GM12878 (cell line): Measurements from ENCODE around the gene ZER1. TPM values are rescaled to one million over a fixed set of nuclear protein-coding genes. Genes with fewer than 3 reads are reported as not detected.
A peak's percentile ranks its signal among the peaks of the same experiment; 100 is the strongest.

Experiments used
- BACH1 ChIP-seq: fragments of 450-650 bp; IDR thresholded peaks from 2 replicates; pipeline ENCODE4 v1.6.1; 2017; ENCODE audit warnings: mild to moderate bottlenecking, borderline replicate concordance
- CHD4 ChIP-seq: fragments of 200-600 bp; sonication (generic); IDR thresholded peaks from 2 replicates; pipeline ENCODE4 v1.6.1; 2016; ENCODE audit warnings: mild to moderate bottlenecking
- DPF2 ChIP-seq: fragments of 450-650 bp; IDR thresholded peaks from 2 replicates; pipeline ENCODE4 v1.6.1; 2017; ENCODE audit warnings: mild to moderate bottlenecking
- FOXM1 ChIP-seq: IDR thresholded peaks from 2 replicates; pipeline ENCODE4 v1.6.1; 2012; ENCODE audit warnings: low read depth, mild to moderate bottlenecking, inconsistent platforms, low read length, moderate library complexity
- GABPA ChIP-seq: IDR thresholded peaks from 2 replicates; pipeline ENCODE4 v1.6.1; 2014; ENCODE audit warnings: antibody characterized with exemption, low read depth, mild to moderate bottlenecking, inconsistent platforms
- IKZF2 ChIP-seq, 2 experiments: fragments of 450-650 bp; IDR thresholded peaks; 2 replicates each; pipeline ENCODE4 v1.6.1; 2017; ENCODE audit warnings: mild to moderate bottlenecking in 2 of 2, moderate library complexity in 2 of 2
- KDM1A ChIP-seq: fragments of 200-600 bp; sonication (generic); IDR thresholded peaks from 2 replicates; pipeline ENCODE4 v1.6.1; 2016; ENCODE audit warnings: borderline replicate concordance
- MYB ChIP-seq: fragments of 150-350 bp; IDR thresholded peaks from 2 replicates; pipeline ENCODE4 v1.6.1; 2014; ENCODE audit warnings: mild to moderate bottlenecking, low read depth, low read length, borderline replicate concordance
- PAX5 ChIP-seq: IDR thresholded peaks from 2 replicates; pipeline ENCODE4 v1.6.1; 2011; ENCODE audit warnings: low read depth, low read length, borderline replicate concordance
- RB1 ChIP-seq: fragments of 450-650 bp; formaldehyde crosslinking; IDR thresholded peaks from 2 replicates; pipeline ENCODE4 v1.6.1; 2017; ENCODE audit warnings: mild to moderate bottlenecking, borderline replicate concordance
- RCOR1 ChIP-seq: conservative IDR thresholded peaks from 2 replicates; pipeline ENCODE4 v1.6.1; 2012; ENCODE audit warnings: low read depth, low read length, improper control_type of control experiment
- RFX5 ChIP-seq: IDR thresholded peaks from 2 replicates; pipeline ENCODE4 v1.6.1; 2011; ENCODE audit warnings: low read depth, low read length, improper control_type of control experiment
- SIX5 ChIP-seq: IDR thresholded peaks from 2 replicates; pipeline ENCODE4 v1.6.1; 2011; ENCODE audit warnings: mild to moderate bottlenecking, low read depth, low read length, moderate library complexity; ENCODE audit not compliant: severe bottlenecking
- ZZZ3 ChIP-seq: IDR thresholded peaks from 2 replicates; pipeline ENCODE4 v1.6.1; 2011; ENCODE audit warnings: low read depth; ENCODE audit not compliant: control insufficient read depth, insufficient read length
- polyA plus RNA-seq, 11 experiments: library from polyadenylated mRNA; depleted of rRNA in 4 of 11; unstranded in 6 of 11; stranded (reverse) in 5 of 11; fragments of >200 nt; fragmentation: Nextera tagmentation in 4 of 11; fragmentation: Illumina TruSeq in 1 of 11; extraction: Ambion mirVana in 4 of 11; extraction: Trizol in 1 of 11; gene quantifications; 1 replicate in 1 of 11; 2 replicates in 10 of 11; pipeline versions ENCODE4 v1.2.1 to v1.2.3, GENCODE V29; 2011 to 2016; ENCODE audit warnings: inconsistent platforms in 2 of 11, missing spikeins in 2 of 11, low read depth in 1 of 11
- total RNA-seq, 4 experiments: library from RNA; depleted of rRNA in 3 of 4; stranded (reverse); fragments of >200 nt in 3 of 4; fragmentation: Illumina TruSeq in 1 of 4; extraction: Trizol in 1 of 4; gene quantifications; 2 replicates each; pipeline versions ENCODE4 v1.2.1 to v1.2.3, GENCODE V29; 2013 to 2021
- TF ChIP-seq, protein P1 (sequence below): fragments of 450-650 bp; IDR thresholded peaks from 2 replicates; pipeline ENCODE4 v1.6.1; 2017; ENCODE audit warnings: borderline replicate concordance
- TF ChIP-seq, protein P2 (sequence below): IDR thresholded peaks from 2 replicates; pipeline ENCODE4 v1.6.1; 2011; ENCODE audit warnings: borderline replicate concordance, low read depth, mild to moderate bottlenecking, moderate library complexity, low read length; ENCODE audit not compliant: insufficient read depth, poor library complexity, severe bottlenecking
- TF ChIP-seq, protein P3 (sequence below): fragments of 450-650 bp; IDR thresholded peaks from 2 replicates; pipeline ENCODE4 v1.6.1; 2016; ENCODE audit warnings: mild to moderate bottlenecking
- TF ChIP-seq, protein P4 (sequence below): fragments of 450-650 bp; IDR thresholded peaks from 2 replicates; pipeline ENCODE4 v1.6.1; 2014; ENCODE audit warnings: mild to moderate bottlenecking

Gene ZER1
- total and polyA plus RNA-seq, 10 of the 15 experiments (the other 5 are each of a cell fraction or from before 2014, with no cell fraction given), result 0.32 to 16.9 (median 7.9) TPM

DNA sequence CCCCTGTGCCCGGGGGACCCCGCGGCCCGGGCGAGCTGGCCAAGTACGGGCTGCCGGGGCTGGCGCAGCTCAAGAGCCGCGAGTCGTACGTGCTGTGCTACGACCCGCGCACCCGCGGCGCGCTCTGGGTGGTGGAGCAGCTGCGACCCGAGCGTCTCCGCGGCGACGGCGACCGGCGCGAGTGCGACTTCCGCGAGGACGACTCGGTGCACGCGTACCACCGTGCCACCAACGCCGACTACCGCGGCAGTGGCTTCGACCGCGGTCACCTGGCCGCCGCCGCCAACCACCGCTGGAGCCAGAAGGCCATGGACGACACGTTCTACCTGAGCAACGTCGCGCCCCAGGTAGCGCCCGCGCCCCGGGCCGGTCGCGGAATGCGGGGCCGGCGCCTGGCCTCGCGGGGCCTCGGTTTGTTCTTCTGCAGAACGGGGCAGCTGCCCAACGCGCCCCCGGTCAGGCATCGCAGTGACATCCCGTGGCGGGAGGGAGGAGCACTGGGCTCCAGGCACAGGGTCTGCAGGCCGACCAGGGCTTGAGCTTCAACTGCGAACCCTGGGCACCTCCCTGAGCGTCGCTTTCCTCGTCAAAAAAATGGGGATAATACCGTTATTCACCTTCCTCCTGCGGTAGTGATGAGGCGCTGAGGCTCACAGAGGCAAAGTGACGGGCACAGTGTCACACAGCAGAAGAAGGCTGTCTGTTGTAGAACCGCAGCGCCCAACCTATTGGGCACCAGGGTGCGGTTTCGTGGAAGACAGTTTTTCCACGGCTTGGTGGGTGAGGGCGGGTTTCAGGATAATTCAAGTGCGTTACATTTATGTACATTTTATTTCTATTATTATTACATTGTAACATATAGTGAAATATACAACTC lies 47.4 kb upstream of the ZER1 start (continued):
- TF ChIP-seq DPF2, result 0 out of 2 replicates have a peak, but pooled peaks have one; percentile 45
- no peak for TF ChIP-seq GABPA
- TF ChIP-seq, protein P1, sequence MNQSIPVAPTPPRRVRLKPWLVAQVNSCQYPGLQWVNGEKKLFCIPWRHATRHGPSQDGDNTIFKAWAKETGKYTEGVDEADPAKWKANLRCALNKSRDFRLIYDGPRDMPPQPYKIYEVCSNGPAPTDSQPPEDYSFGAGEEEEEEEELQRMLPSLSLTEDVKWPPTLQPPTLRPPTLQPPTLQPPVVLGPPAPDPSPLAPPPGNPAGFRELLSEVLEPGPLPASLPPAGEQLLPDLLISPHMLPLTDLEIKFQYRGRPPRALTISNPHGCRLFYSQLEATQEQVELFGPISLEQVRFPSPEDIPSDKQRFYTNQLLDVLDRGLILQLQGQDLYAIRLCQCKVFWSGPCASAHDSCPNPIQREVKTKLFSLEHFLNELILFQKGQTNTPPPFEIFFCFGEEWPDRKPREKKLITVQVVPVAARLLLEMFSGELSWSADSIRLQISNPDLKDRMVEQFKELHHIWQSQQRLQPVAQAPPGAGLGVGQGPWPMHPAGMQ, result no peak
- TF ChIP-seq, protein P2, sequence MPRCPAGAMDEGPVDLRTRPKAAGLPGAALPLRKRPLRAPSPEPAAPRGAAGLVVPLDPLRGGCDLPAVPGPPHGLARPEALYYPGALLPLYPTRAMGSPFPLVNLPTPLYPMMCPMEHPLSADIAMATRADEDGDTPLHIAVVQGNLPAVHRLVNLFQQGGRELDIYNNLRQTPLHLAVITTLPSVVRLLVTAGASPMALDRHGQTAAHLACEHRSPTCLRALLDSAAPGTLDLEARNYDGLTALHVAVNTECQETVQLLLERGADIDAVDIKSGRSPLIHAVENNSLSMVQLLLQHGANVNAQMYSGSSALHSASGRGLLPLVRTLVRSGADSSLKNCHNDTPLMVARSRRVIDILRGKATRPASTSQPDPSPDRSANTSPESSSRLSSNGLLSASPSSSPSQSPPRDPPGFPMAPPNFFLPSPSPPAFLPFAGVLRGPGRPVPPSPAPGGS, result no peak
- TF ChIP-seq, protein P3, sequence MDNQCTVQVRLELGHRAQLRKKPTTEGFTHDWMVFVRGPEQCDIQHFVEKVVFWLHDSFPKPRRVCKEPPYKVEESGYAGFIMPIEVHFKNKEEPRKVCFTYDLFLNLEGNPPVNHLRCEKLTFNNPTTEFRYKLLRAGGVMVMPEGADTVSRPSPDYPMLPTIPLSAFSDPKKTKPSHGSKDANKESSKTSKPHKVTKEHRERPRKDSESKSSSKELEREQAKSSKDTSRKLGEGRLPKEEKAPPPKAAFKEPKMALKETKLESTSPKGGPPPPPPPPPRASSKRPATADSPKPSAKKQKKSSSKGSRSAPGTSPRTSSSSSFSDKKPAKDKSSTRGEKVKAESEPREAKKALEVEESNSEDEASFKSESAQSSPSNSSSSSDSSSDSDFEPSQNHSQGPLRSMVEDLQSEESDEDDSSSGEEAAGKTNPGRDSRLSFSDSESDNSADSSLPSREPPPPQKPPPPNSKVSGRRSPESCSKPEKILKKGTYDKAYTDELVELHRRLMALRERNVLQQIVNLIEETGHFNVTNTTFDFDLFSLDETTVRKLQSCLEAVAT, result 0 out of 2 replicates have a peak, but pooled peaks have one; percentile 48
- no peak for TF ChIP-seq PAX5
- no peak for TF ChIP-seq CHD4
- TF ChIP-seq RFX5, result no peak
- TF ChIP-seq ZZZ3, result no peak
- TF ChIP-seq IKZF2 (IDR thresholded peaks at IDR 0.05), result no peak
- TF ChIP-seq SIX5, result no peak
- peak; percentile 62; the same call in 1 of the 2 replicates for TF ChIP-seq BACH1
- no peak for TF ChIP-seq RB1
- TF ChIP-seq RCOR1, result no peak
- no peak for TF ChIP-seq FOXM1
- TF ChIP-seq MYB, result no peak
- no peak for TF ChIP-seq KDM1A
- TF ChIP-seq, protein P4, sequence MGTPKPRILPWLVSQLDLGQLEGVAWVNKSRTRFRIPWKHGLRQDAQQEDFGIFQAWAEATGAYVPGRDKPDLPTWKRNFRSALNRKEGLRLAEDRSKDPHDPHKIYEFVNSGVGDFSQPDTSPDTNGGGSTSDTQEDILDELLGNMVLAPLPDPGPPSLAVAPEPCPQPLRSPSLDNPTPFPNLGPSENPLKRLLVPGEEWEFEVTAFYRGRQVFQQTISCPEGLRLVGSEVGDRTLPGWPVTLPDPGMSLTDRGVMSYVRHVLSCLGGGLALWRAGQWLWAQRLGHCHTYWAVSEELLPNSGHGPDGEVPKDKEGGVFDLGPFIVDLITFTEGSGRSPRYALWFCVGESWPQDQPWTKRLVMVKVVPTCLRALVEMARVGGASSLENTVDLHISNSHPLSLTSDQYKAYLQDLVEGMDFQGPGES, result no peak
